GM23248 (cell line): Measurements from ENCODE around the gene PEPD. TPM values are rescaled to one million over a fixed set of nuclear protein-coding genes. Genes with fewer than 3 reads are reported as not detected.
A peak's percentile ranks its signal among the peaks of the same experiment; 100 is the strongest.

ENCODE experiments used
- DNase-seq: peaks from one replicate; pipeline ENCODE4 v3.0.0-alpha.2; 2015
- H2AFZ ChIP-seq: fragments of 200-600 bp; sonication (generic); 2 replicates; pipeline ENCODE4 v1.6.1; 2016; ENCODE audit warnings: antibody characterized with exemption
- H3F3A ChIP-seq: fragments of 200-600 bp; sonication (generic); 2 replicates; pipeline ENCODE4 v1.6.1; 2016; ENCODE audit warnings: mild to moderate bottlenecking, antibody characterized with exemption, mixed run types; ENCODE audit not compliant: insufficient read depth
- H3K27ac ChIP-seq: fragments of 200-600 bp; sonication (generic); 2 replicates; pipeline ENCODE4 v1.5.1; 2016; ENCODE audit warnings: mild to moderate bottlenecking
- H3K27me3 ChIP-seq: fragments of 200-600 bp; sonication (generic); replicated peaks from 2 replicates; pipeline ENCODE4 v1.6.1; 2016; ENCODE audit warnings: mild to moderate bottlenecking; ENCODE audit not compliant: insufficient read depth
- H3K36me3 ChIP-seq: fragments of 200-600 bp; sonication (generic); 2 replicates; pipeline ENCODE4 v1.6.1; 2016; ENCODE audit warnings: low read depth, mild to moderate bottlenecking
- H3K4me1 ChIP-seq: fragments of 200-600 bp; sonication (generic); 2 replicates; pipeline ENCODE4 v1.6.1; 2016; ENCODE audit warnings: mild to moderate bottlenecking; ENCODE audit not compliant: insufficient read depth
- H3K4me2 ChIP-seq: fragments of 200-600 bp; sonication (generic); one replicate; pipeline ENCODE4 v1.6.1; 2016; ENCODE audit warnings: mild to moderate bottlenecking; ENCODE audit not compliant: unreplicated experiment
- H3K4me3 ChIP-seq: fragments of 200-600 bp; sonication (generic); 2 replicates; pipeline ENCODE4 v1.5.1; 2016; ENCODE audit warnings: mild to moderate bottlenecking
- H3K79me2 ChIP-seq: fragments of 200-600 bp; sonication (generic); 2 replicates; pipeline ENCODE4 v1.6.1; 2016; ENCODE audit warnings: mild to moderate bottlenecking; ENCODE audit not compliant: insufficient read depth
- H3K9ac ChIP-seq: fragments of 200-600 bp; sonication (generic); 2 replicates; pipeline ENCODE4 v1.6.1; 2016; ENCODE audit warnings: mild to moderate bottlenecking
- H3K9me2 ChIP-seq: fragments of 200-600 bp; sonication (generic); 2 replicates; pipeline ENCODE4 v1.6.1; 2016; ENCODE audit warnings: mixed run types, mild to moderate bottlenecking, moderate library complexity; ENCODE audit not compliant: insufficient read depth
- H3K9me3 ChIP-seq: fragments of 200-600 bp; sonication (generic); one replicate; pipeline ENCODE4 v1.6.1; 2017; ENCODE audit warnings: low read depth
- H4K20me1 ChIP-seq: fragments of 200-600 bp; sonication (generic); 2 replicates; pipeline ENCODE4 v1.6.0; 2016; ENCODE audit not compliant: insufficient read depth
- EZH2 ChIP-seq: fragments of 200-600 bp; sonication (generic); IDR thresholded peaks from 2 replicates; pipeline ENCODE4 v1.6.1; 2018; ENCODE audit warnings: antibody characterized with exemption, mild to moderate bottlenecking; ENCODE audit not compliant: insufficient read depth, poor library complexity, severe bottlenecking
- EZH2phosphoT487 ChIP-seq: fragments of 200-600 bp; sonication (generic); IDR thresholded peaks from 2 replicates; pipeline ENCODE4 v1.6.1; 2018; ENCODE audit warnings: antibody characterized with exemption, moderate library complexity, mild to moderate bottlenecking, low read depth; ENCODE audit not compliant: insufficient read depth
- WGBS, 2 experiments: methylation state at CpG; one replicate each; pipeline ENCODE4 v1.1.6; 2015 to 2017; ENCODE audit warnings: low lambda C conversion rate in 2 of 2, low coverage in 1 of 2; ENCODE audit errors: missing lambda C conversion rate in 2 of 2; 5-methylcytosine and 5-hydroxymethylcytosine counted together
- in situ Hi-C: fragments of 300-500 bp; cut with MboI; formaldehyde crosslinking; loops from 2 replicates; pipeline ENCODE4 v1.15.0; 2020
- polyA plus RNA-seq: library from polyadenylated mRNA; unstranded; fragments of >200 nt; fragmentation: Nextera tagmentation; extraction: Ambion mirVana; gene quantifications from 2 replicates; pipeline ENCODE4 v1.2.1, GENCODE V29; 2016
- total RNA-seq: library from RNA; depleted of rRNA; stranded (reverse); fragments of >200 nt; shearing (Covaris generic); gene quantifications from 2 replicates; pipeline ENCODE4 v1.2.3, GENCODE V29; 2014

The PEPD gene
- total and polyA plus RNA-seq, 2 experiments from 2014 or later = 54.8 to 86.5 TPM

- peaks cover 50% of the 10 kb centered on the region for H3K27me3 ChIP-seq
- no peak for TF ChIP-seq EZH2
- no peak for TF ChIP-seq EZH2phosphoT487
- no peak overlapping the region for H3K27ac ChIP-seq
- no peak overlapping the region for H3K4me2 ChIP-seq
- no peaks in the 10 kb centered on the region for H4K20me1 ChIP-seq
- 0 out of 2 replicates have a peak, but pooled peaks cover 11% of the 10 kb centered on the region for H3F3A ChIP-seq
- no peaks in the 10 kb centered on the region for H3K9me2 ChIP-seq
- no peaks in the 10 kb centered on the region for H3K9me3 ChIP-seq
- peaks cover 8% of the 10 kb centered on the region; the same call in 1 of the 2 replicates for H3K4me1 ChIP-seq
- no peak overlapping the region for H3K4me3 ChIP-seq
- no peak overlapping the region for H2AFZ ChIP-seq
- no peaks in the 10 kb centered on the region for H3K79me2 ChIP-seq
- in situ Hi-C loops = no loop called here
- no peak overlapping the region for H3K9ac ChIP-seq
- DNase-seq = no peak
- H3K36me3 ChIP-seq = no peaks in the 10 kb centered on the region
These were observed 174.9 kb downstream of the PEPD start for GRCh38 chr19:33346665-33347064.

DNA sequence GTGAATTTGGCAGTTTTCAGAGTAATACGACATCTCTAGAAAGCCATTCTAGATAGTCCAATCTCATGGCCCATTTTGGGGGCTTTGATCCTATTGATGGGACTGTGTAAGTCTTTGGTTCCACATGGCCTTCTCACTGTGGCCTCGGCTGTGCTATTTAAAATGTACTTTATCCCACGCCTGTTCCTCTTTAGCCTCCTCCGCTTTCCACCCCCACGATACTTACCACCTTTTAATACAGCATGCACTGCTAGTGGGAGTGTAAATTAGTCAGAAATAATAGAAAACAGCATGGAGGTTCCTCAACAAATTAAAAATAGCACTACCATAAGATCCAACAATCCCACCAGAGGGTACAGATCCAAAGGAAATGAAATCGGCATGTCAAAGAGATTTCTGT, 176.4 kb downstream of the PEPD start:
- no peaks in the 10 kb centered on the region for H3K79me2 ChIP-seq
- 0 out of 2 replicates have a peak, but pooled peaks cover 4% of the 10 kb centered on the region for H3F3A ChIP-seq
- H4K20me1 ChIP-seq = no peaks in the 10 kb centered on the region
- in situ Hi-C loops = no loop called here
- no peaks in the 10 kb centered on the region for H3K36me3 ChIP-seq
- H2AFZ ChIP-seq = no peak overlapping the region
- H3K4me3 ChIP-seq = no peak overlapping the region
- no peak overlapping the region for H3K4me2 ChIP-seq
- H3K4me1 ChIP-seq = peaks cover under 1% of the 10 kb centered on the region; the same call in 1 of the 2 replicates
- no peaks in the 10 kb centered on the region for H3K9me2 ChIP-seq
- H3K27me3 ChIP-seq = peaks cover 50% of the 10 kb centered on the region
- H3K9me3 ChIP-seq = no peaks in the 10 kb centered on the region
- DNase-seq = no peak
- H3K27ac ChIP-seq = no peak overlapping the region
- no peak overlapping the region for H3K9ac ChIP-seq
- TF ChIP-seq EZH2 (no peak), EZH2phosphoT487 (no peak)
- 73% methylated on average over 6 of the region's 6 CpGs for WGBS, 2 experiments

- Histone ChIP-seq H3K9me2 (no peaks in the 10 kb centered on the region), H3K27me3 (peaks cover 50% of the 10 kb centered on the region), H3K4me2 (peak overlapping the region; percentile 1), H3F3A (0 out of 2 replicates have a peak, but pooled peaks cover 4% of the 10 kb centered on the region), H3K4me3 (no peak overlapping the region), H3K4me1 (no peaks in the 10 kb centered on the region), H2AFZ (no peak overlapping the region), H4K20me1 (no peaks in the 10 kb centered on the region), H3K36me3 (no peaks in the 10 kb centered on the region), H3K9ac (no peak overlapping the region), H3K27ac (no peak overlapping the region), H3K9me3 (no peaks in the 10 kb centered on the region), H3K79me2 (no peaks in the 10 kb centered on the region)
- WGBS, 2 experiments = 2 to 3% methylated on average over 4 of the region's 4 CpGs
- in situ Hi-C loops = no loop called here
- TF ChIP-seq EZH2 (no peak), EZH2phosphoT487 (no peak)
- DNase-seq = no peak
These were observed 177.0 kb downstream of the PEPD start for GRCh38 chr19:33344573-33344925.

- no peak for TF ChIP-seq EZH2
- no peak for TF ChIP-seq EZH2phosphoT487
- Histone ChIP-seq H4K20me1 (no peaks in the 10 kb centered on the region), H3K79me2 (no peaks in the 10 kb centered on the region), H3K27ac (no peak overlapping the region), H3K4me2 (peak overlapping the region; percentile 1), H3K4me3 (no peak overlapping the region), H3K9me3 (no peaks in the 10 kb centered on the region), H3K27me3 (peaks cover 50% of the 10 kb centered on the region), H3K36me3 (no peaks in the 10 kb centered on the region), H3F3A (no peaks in the 10 kb centered on the region), H3K4me1 (no peaks in the 10 kb centered on the region), H3K9me2 (no peaks in the 10 kb centered on the region), H2AFZ (no peak overlapping the region), H3K9ac (no peak overlapping the region)
- WGBS, 2 experiments = 2 to 4% methylated on average over 12 of the region's 12 CpGs
- in situ Hi-C loops = no loop called here
- DNase-seq = peak; percentile 55
These were observed 177.6 kb downstream of the PEPD start for GRCh38 chr19:33343859-33344572.

DNA sequence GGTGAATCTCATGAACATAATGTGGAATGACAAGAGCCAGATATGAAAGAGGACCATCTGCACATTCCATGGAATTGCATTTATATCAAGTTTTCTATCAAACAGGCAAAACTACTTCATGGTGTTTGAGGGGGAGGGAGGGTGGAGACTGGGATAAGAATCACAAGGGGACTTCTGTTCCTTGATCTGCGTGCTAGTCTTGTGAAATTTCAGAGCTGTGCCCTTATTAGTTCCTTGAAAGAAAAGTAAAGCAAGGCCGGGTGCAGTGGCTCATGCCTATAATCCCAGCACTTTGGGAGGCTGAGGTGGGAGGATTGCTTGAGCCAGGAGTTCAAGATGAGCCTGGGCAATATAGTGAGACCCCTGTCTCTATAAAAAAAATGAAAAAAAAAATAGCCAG, 178.3 kb downstream of the PEPD start:
- Histone ChIP-seq H3K9me3 (no peaks in the 10 kb centered on the region), H3K4me2 (no peak overlapping the region), H3K4me3 (no peak overlapping the region), H3F3A (no peaks in the 10 kb centered on the region), H2AFZ (no peak overlapping the region), H3K4me1 (no peaks in the 10 kb centered on the region), H3K27me3 (peaks cover 50% of the 10 kb centered on the region), H3K9ac (no peak overlapping the region), H3K9me2 (no peaks in the 10 kb centered on the region), H3K27ac (no peak overlapping the region), H4K20me1 (no peaks in the 10 kb centered on the region; the same call in 1 of the 2 replicates), H3K36me3 (no peaks in the 10 kb centered on the region), H3K79me2 (no peaks in the 10 kb centered on the region)
- DNase-seq = no peak
- in situ Hi-C loops = no loop called here
- 0 to 12% methylated on average over 2 of the region's 2 CpGs for WGBS, 2 experiments
- no peak for TF ChIP-seq EZH2
- TF ChIP-seq EZH2phosphoT487 = no peak
